ENCODE results near the gene PNPO. TPM values are rescaled to one million over a fixed set of nuclear protein-coding genes. Genes with fewer than 3 reads are reported as not detected.
"Not testable (repeated sequence)": the region's sequence is repeated elsewhere in the genome, so short reads cannot be mapped to it uniquely, and the experiment has no call there.

Gene PNPO
- total RNA-seq, 2 experiments from 2014 or later = 37.9 to 44.0 TPM

DNA sequence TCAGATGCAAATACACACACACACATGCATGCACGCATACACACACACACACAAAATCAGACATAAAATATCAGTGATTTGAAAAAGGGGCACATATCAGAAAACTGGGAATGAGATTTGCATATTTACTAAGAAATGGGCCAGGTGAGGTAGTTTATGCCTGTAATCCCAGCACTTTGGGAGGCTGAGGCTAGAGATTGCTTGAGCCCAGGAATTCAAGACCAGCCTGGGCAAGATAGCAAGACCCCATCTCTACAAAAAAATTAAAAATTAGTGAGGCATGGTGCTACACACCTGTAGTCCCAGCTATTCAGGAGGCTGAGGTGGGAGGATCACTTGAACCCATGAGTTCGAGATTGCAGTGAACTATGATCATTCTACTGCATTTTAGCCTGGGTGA, 22.4 kb upstream of the PNPO start:
- no peak for DNase-seq
- peaks cover 6% of the 10 kb centered on the region for H3K4me1 Mint-ChIP-seq (ENCODE audit: low read depth)
- H3K9me3 Mint-ChIP-seq (ENCODE audit: insufficient read depth) = no peaks in the 10 kb centered on the region
- H3K4me3 Mint-ChIP-seq = no peak overlapping the region
- ChIA-PET POLR2A (interaction anchor here (0.5 to 1.3 kb wide), 2 partner anchors 23 to 178 kb away, joined by 3 read pairs; no protein-coding TSS in a partner anchor), CTCF (interaction anchor here (1.4 kb wide), 1 partner anchor 28 kb away, joined by 5 read pairs; no protein-coding TSS in a partner anchor)
- no peaks in the 10 kb centered on the region for H3K27me3 Mint-ChIP-seq (ENCODE audit: low read depth)
- ATAC-seq = no peak
- peaks cover 35% of the 10 kb centered on the region for H3K36me3 Mint-ChIP-seq (ENCODE audit: low read depth)
- H3K27ac Mint-ChIP-seq = no peak overlapping the region

DNA sequence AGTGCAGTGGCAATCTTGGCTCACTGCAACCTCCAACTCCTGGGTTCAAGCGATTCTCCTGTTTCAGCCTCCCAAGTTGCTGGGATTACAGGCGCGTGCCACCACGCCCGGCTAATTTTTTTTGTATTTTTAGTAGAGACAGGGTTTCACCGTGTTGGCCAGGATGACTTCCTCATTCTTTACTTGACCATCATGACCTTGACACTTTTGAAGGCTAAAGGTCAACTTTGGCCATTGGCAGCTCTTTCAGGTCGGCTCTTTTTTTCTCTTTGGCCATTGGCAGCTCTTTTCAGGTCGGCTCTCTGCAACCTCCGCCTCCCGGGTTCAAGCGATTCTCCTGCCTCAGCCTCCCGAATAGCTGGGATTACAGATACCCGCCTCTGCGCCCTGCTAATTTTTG, 21.5 kb upstream of the PNPO start:
- not testable (repeated sequence) for H3K27me3 Mint-ChIP-seq (ENCODE audit: low read depth); DNase-seq; ATAC-seq; H3K9me3 Mint-ChIP-seq (ENCODE audit: insufficient read depth); H3K4me3 Mint-ChIP-seq; H3K4me1 Mint-ChIP-seq (ENCODE audit: low read depth); H3K27ac Mint-ChIP-seq
- CTCF ChIA-PET = interaction anchor here (1.3 kb wide), 1 partner anchor 79 kb away, joined by 3 read pairs; the partner anchor contains the start of gene SCRN2
- POLR2A ChIA-PET = interaction anchor here (0.6 kb wide), 1 partner anchor 251 kb away, joined by 4 read pairs; no protein-coding TSS in a partner anchor
- peaks cover 41% of the 10 kb centered on the region for H3K36me3 Mint-ChIP-seq (ENCODE audit: low read depth)

DNA sequence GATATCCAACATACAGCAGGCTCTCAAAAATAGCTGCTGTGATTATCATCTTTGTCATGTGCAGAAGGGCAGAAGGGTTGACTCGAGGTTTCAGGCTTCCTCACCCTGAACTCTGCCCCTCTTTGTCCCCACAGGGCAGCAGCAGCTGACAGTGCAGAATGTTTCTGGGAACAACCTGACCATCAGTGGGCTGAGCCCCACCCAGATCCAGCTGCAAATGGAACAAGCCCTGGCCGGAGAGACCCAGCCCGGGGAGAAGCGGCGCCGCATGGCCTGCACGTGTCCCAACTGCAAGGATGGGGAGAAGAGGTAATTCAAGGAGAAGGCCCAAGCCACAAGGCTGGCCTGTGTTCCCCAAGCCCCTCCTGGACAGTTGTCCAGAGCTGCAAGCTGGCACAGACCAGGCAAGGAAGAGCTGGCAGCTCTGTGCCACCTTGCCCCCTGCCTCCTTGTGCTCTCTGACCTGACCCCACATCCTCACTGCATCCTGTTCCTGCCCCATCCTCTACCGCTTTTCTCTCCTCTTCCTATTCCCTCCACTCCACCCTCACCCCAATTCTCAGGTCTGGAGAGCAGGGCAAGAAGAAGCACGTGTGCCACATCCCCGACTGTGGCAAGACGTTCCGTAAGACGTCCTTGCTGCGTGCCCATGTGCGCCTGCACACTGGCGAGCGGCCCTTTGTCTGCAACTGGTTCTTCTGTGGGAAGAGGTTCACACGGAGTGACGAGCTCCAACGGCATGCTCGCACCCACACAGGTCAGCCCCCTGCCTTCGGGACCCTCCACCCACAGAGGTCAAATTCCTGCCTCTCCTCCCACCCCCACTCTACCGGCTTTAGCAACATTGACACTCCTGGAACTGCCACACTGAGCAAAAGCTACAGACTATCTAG, 16.3 kb upstream of the PNPO start:
- Mint-ChIP-seq H3K9me3 (ENCODE audit: insufficient read depth) (no peaks in the 10 kb centered on the region), H3K27me3 (ENCODE audit: low read depth) (no peaks in the 10 kb centered on the region), H3K27ac (no peak overlapping the region), H3K4me3 (no peak overlapping the region), H3K36me3 (ENCODE audit: low read depth) (peaks cover 50% of the 10 kb centered on the region), H3K4me1 (ENCODE audit: low read depth) (peaks cover 2% of the 10 kb centered on the region)
- DNase-seq (no peak), ATAC-seq (no peak)
- ChIA-PET POLR2A (no interaction called here), CTCF (interaction anchor here (1.0 to 1.4 kb wide), 2 partner anchors 25 to 46 kb away, joined by 3 read pairs; partner anchors contain the start of gene CDK5RAP3)

DNA sequence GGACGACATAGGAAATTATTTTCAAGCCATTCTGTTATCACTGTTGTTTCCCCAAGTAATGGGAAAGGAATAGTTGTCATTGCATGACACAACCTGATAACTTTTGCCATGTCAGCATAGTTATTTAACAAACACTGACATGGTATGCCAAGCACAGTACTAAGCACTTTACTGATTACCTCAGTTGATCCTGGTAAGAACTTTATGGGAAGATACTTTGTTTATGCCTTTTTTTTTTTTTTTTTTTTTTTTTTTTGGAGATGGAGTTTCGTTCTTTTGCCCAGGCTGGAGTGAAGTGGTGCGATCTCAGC, 15.7 kb upstream of the PNPO start:
- H3K36me3 Mint-ChIP-seq (ENCODE audit: low read depth) = peaks cover 50% of the 10 kb centered on the region
- peaks cover 2% of the 10 kb centered on the region for H3K4me1 Mint-ChIP-seq (ENCODE audit: low read depth)
- ATAC-seq = no peak
- POLR2A ChIA-PET = no interaction called here
- DNase-seq = no peak
- no peak overlapping the region for H3K27ac Mint-ChIP-seq
- CTCF ChIA-PET = no interaction called here
- H3K9me3 Mint-ChIP-seq (ENCODE audit: insufficient read depth) = no peaks in the 10 kb centered on the region
- H3K27me3 Mint-ChIP-seq (ENCODE audit: low read depth) = no peaks in the 10 kb centered on the region
- no peak overlapping the region for H3K4me3 Mint-ChIP-seq

DNA sequence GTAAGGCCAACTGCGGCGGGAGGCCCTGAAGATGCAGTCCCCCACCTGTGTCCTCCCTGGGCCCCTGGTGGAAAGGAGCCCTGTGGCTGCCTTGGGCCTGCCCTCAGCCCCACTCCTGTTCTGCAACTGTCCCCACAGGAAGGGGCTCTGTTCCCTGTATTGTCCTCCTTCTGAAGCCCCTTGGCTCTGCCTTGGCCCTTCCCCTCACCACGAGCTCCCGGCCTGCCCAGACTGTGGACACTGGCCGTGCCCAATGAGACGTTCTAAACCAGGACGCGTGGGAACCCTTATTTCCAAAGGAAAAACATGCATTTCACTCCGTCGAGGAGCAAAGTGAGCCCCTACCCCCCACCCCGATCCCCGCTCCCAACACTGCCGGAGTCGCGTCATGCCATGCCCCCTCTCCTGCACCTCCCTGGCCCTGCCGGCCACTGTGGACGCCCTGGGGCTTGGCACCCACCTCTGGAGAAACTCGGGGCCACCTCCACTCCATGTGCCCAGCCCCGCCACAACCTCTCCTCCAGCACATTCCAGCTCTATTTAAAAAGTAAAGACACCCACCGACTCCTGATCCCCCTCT, 13.5 kb upstream of the PNPO start:
- ChIA-PET CTCF (no interaction called here), POLR2A (no interaction called here)
- H3K9me3 Mint-ChIP-seq (ENCODE audit: insufficient read depth) = no peaks in the 10 kb centered on the region
- DNase-seq (no peak), ATAC-seq (no peak)
- H3K27me3 Mint-ChIP-seq (ENCODE audit: low read depth) = no peaks in the 10 kb centered on the region
- H3K27ac Mint-ChIP-seq = no peak overlapping the region
- H3K4me1 Mint-ChIP-seq (ENCODE audit: low read depth) = peaks cover 2% of the 10 kb centered on the region
- no peak overlapping the region for H3K4me3 Mint-ChIP-seq
- H3K36me3 Mint-ChIP-seq (ENCODE audit: low read depth) = peaks cover 41% of the 10 kb centered on the region

DNA sequence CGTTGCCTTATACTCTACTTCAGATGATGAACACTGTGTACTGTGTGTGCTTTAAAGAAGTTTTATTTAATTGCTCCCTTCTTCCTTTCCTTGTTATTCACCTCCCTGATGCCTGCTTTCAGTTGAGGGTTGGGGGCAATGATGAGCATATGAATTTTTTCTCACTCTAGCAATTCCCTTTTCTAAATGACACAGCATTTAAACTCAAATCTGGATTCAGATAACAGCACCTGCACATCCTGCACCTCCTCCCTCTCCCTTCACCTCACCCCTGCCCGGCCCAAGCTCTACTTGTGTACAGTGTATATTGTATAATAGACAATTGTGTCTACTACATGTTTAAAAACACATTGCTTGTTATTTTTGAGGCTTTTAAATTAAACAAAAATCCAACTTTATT, 13.0 kb upstream of the PNPO start:
- CTCF ChIA-PET = interaction anchor here (1.3 kb wide), 1 partner anchor 42 kb away, joined by 4 read pairs; the partner anchor contains the start of gene CDK5RAP3
- Mint-ChIP-seq H3K4me3 (no peak overlapping the region), H3K27ac (no peak overlapping the region), H3K9me3 (ENCODE audit: insufficient read depth) (no peaks in the 10 kb centered on the region), H3K36me3 (ENCODE audit: low read depth) (peaks cover 36% of the 10 kb centered on the region), H3K27me3 (ENCODE audit: low read depth) (no peaks in the 10 kb centered on the region), H3K4me1 (ENCODE audit: low read depth) (peaks cover 2% of the 10 kb centered on the region)
- DNase-seq = no peak
- POLR2A ChIA-PET = no interaction called here
- ATAC-seq = no peak

DNA sequence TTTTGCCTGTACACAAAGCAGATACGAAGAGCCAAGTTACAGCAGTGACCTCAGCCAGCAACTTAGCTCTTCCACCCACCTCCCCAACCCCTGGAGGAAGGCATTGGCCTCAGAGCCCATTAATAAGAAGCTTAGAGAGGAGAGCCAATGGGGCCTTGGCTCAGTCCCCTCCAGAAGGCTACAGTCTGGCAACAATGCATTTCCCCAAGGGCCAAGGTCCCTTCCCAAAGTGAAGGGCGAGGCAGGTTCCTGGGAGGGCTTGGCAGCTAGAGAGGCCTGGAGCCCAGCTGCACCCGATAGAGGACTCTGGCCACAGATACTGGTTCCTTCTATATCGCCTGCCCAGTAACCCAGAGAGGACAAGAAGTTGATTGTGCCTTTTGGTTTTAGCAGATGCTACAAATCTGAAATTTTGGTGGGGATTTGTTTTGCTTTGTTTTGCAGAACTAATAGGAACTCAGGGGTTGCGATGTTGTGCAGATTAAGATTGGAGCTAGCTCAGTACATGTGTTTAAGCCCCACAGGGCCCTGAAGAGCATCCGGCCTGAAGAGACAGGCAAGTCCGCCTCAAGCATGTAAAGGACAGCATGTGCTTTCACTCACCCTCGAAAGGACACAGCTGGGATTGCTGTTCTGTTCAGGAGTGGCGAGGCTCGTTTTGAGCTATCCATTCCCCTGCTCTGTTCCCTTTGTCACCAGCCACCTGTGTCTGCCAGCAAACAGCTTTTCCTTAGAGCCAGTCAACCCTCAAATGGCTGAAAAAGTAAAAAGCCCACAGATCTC, 12.0 kb upstream of the PNPO start:
- peaks cover 30% of the 10 kb centered on the region for H3K36me3 Mint-ChIP-seq (ENCODE audit: low read depth)
- no peak overlapping the region for H3K4me3 Mint-ChIP-seq
- DNase-seq = no peak
- no peaks in the 10 kb centered on the region for H3K27me3 Mint-ChIP-seq (ENCODE audit: low read depth)
- ChIA-PET CTCF (interaction anchor here (0.7 to 2.4 kb wide), 7 partner anchors 17 to 707 kb away, joined by 3 to 9 read pairs (median 3); partner anchors contain the start of gene CDK5RAP3), POLR2A (interaction anchor here (1.5 kb wide), 1 partner anchor 12 kb away, joined by 6 read pairs; the partner anchor contains the start of gene PNPO)
- H3K27ac Mint-ChIP-seq = no peak overlapping the region
- H3K9me3 Mint-ChIP-seq (ENCODE audit: insufficient read depth) = no peaks in the 10 kb centered on the region
- ATAC-seq = no peak
- H3K4me1 Mint-ChIP-seq (ENCODE audit: low read depth) = peaks cover 2% of the 10 kb centered on the region

DNA sequence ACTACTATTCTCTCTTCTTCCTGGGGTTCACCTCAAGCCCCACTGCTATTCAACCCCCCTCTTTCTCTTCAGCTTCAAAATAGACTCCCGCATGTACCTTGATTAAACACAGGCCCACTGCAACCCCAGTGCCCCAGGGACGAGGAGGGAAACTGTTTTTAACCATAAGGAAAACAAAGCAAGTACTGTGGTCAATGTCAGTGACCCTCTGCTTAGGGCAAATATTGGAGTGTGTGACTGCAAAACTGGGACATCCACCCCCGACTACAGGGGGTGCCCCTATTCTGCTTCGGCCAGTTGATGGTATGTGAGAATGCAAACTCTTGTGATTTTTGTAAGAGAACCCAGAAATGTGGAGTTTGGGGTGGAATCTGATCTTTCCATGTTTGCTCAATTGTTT, 9.5 kb upstream of the PNPO start:
- Mint-ChIP-seq H3K27ac (no peak overlapping the region), H3K4me3 (no peak overlapping the region), H3K4me1 (ENCODE audit: low read depth) (peaks cover under 1% of the 10 kb centered on the region), H3K27me3 (ENCODE audit: low read depth) (no peaks in the 10 kb centered on the region), H3K9me3 (ENCODE audit: insufficient read depth) (no peaks in the 10 kb centered on the region), H3K36me3 (ENCODE audit: low read depth) (peaks cover 14% of the 10 kb centered on the region)
- ATAC-seq = no peak
- ChIA-PET POLR2A (no interaction called here), CTCF (interaction anchor here (0.8 to 1.1 kb wide), 5 partner anchors 9 to 18 kb away, joined by 3 to 4 read pairs (median 3); no protein-coding TSS in a partner anchor)
- no peak for DNase-seq

DNA sequence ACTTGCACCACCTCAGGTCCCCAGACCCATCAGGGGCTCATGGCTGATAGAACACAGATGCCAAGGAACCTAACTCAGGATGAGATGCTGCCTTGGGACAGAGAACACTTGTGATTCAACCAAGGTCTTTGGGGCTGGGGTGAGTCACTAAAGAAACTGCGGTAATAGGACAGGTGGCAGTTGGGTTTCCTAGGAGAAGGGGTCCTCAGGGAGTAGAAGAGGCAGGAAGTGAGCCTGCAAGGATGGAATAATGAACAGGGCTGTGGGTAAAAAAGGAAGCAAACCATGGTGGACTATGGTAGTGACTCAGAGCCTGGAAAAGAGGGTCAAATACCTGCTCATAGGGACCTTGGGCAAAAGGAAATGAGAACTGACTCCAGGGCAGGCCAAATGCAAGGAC, 6.5 kb upstream of the PNPO start:
- no peak overlapping the region for H3K27ac Mint-ChIP-seq
- H3K4me1 Mint-ChIP-seq (ENCODE audit: low read depth) = no peaks in the 10 kb centered on the region
- CTCF ChIA-PET = interaction anchor here (0.7 to 4.4 kb wide), 2 partner anchors 36 to 85 kb away, joined by 3 to 16 read pairs; partner anchors contain the start of gene CDK5RAP3
- DNase-seq = no peak
- H3K36me3 Mint-ChIP-seq (ENCODE audit: low read depth) = no peaks in the 10 kb centered on the region
- H3K9me3 Mint-ChIP-seq (ENCODE audit: insufficient read depth) = no peaks in the 10 kb centered on the region
- no peak for ATAC-seq
- POLR2A ChIA-PET = interaction anchor here (2.4 kb wide), 1 partner anchor 39 kb away, joined by 6 read pairs; the partner anchor contains the start of gene SP2
- no peak overlapping the region for H3K4me3 Mint-ChIP-seq
- H3K27me3 Mint-ChIP-seq (ENCODE audit: low read depth) = no peaks in the 10 kb centered on the region

DNA sequence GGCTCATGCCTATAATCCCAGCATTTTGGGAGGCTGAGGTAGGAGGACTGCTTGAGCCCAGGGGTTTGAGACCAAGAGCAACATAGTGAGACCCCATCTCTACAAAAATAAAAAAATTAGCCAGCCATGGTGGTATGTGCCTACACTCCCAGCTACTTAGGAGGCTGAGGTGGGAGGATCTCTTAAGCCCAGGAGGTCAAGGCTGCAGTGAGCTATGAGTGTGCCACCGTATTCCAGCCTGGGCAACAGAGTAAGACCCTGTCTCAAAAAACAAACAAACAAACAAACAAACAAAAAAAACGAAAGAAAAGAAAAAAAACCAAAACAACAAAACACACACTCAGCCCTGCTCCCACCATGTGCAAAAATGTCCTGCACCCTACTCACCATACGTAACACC, 5.9 kb upstream of the PNPO start:
- H3K4me1 Mint-ChIP-seq (ENCODE audit: low read depth); H3K27ac Mint-ChIP-seq; H3K4me3 Mint-ChIP-seq; H3K36me3 Mint-ChIP-seq (ENCODE audit: low read depth); DNase-seq; ATAC-seq; H3K9me3 Mint-ChIP-seq (ENCODE audit: insufficient read depth); H3K27me3 Mint-ChIP-seq (ENCODE audit: low read depth): not testable (repeated sequence)
- POLR2A ChIA-PET = interaction anchor here (0.7 to 2.4 kb wide), 2 partner anchors 8 to 40 kb away, joined by 3 to 6 read pairs; partner anchors contain the start of gene SP2
- CTCF ChIA-PET = interaction anchor here (0.7 to 4.4 kb wide), 4 partner anchors 11 to 86 kb away, joined by 3 to 16 read pairs (median 8); partner anchors contain the start of gene CDK5RAP3

DNA sequence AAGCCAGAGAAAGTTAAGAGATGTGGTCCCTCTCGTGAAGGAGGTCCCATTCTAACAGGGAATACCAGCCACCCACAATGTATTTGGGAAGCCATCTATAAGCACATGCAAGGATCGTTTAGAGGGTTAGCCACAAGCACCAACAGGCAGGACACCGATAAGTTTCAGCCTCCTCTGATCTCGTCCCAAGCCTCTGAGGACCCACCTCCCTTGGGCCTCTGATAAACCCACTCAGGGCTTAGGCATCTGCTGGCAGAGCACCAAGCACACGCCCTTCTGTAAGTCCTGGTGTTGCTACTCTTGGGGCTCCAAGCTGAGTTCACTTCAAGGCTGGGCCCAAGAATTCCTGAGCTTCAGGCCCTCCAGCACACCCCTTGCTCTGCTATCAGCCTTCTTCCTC, 5.4 kb upstream of the PNPO start:
- Mint-ChIP-seq H3K27me3 (ENCODE audit: low read depth) (no peaks in the 10 kb centered on the region), H3K9me3 (ENCODE audit: insufficient read depth) (no peaks in the 10 kb centered on the region), H3K36me3 (ENCODE audit: low read depth) (no peaks in the 10 kb centered on the region), H3K4me3 (no peak overlapping the region), H3K27ac (no peak overlapping the region), H3K4me1 (ENCODE audit: low read depth) (peaks cover 6% of the 10 kb centered on the region)
- ChIA-PET CTCF (interaction anchor here (1.1 to 4.4 kb wide), 3 partner anchors 11 to 34 kb away, joined by 3 to 16 read pairs (median 12); partner anchors contain the start of gene CDK5RAP3), POLR2A (interaction anchor here (0.7 to 2.4 kb wide), 2 partner anchors 8 to 40 kb away, joined by 3 to 6 read pairs; partner anchors contain the start of gene SP2)
- no peak for DNase-seq
- no peak for ATAC-seq
